C4-2B (cell line): ENCODE measurements around the gene LRRTM4.
A peak's percentile ranks its signal among the peaks of the same experiment; 100 is the strongest.

Experiments
- H3K27ac ChIP-seq: fragments of 450-650 bp; 2 replicates; pipeline ENCODE4 v1.5.1; 2017
- CTCF ChIP-seq: fragments of 450-650 bp; conservative IDR thresholded peaks from 2 replicates; pipeline ENCODE4 v1.5.1; 2017; ENCODE audit warnings: mild to moderate bottlenecking
- ZFX ChIP-seq: fragments of 450-650 bp; IDR thresholded peaks from 2 replicates; pipeline ENCODE4 v1.6.1; 2017

Gene LRRTM4

GRCh38 chr2:77521931-77522470, at the start of gene LRRTM4:
TSS of gene LRRTM4 (minus strand) at chr2:77522376.
- no peak within 1 kb of the TSS for H3K27ac ChIP-seq
- TF ChIP-seq CTCF (peak; percentile 48), ZFX (no peak)

- H3K27ac ChIP-seq, result no peak overlapping the region
- no peak for TF ChIP-seq ZFX
- TF ChIP-seq CTCF, result no peak
Measured at GRCh38 chr2:77571545-77571944, 49.4 kb upstream of the LRRTM4 start.

GRCh38 chr2:77567723-77568122, 45.5 kb upstream of the LRRTM4 start:
- H3K27ac ChIP-seq, result no peak overlapping the region
- TF ChIP-seq CTCF (no peak), ZFX (no peak)

GRCh38 chr2:77566582-77566981, 44.4 kb upstream of the LRRTM4 start:
- H3K27ac ChIP-seq, result no peak overlapping the region
- TF ChIP-seq CTCF (no peak), ZFX (no peak)

- no peak overlapping the region for H3K27ac ChIP-seq
- no peak for TF ChIP-seq CTCF
- no peak for TF ChIP-seq ZFX
Measured at GRCh38 chr2:77566131-77566530, 44.0 kb upstream of the LRRTM4 start.

- H3K27ac ChIP-seq, result no peak overlapping the region
- TF ChIP-seq CTCF (no peak), ZFX (no peak)
Measured at GRCh38 chr2:77552956-77553355, 30.8 kb upstream of the LRRTM4 start.

GRCh38 chr2:77538031-77538430, 15.9 kb upstream of the LRRTM4 start:
- no peak overlapping the region for H3K27ac ChIP-seq
- TF ChIP-seq CTCF (no peak), ZFX (no peak)
